Hematopoietic multipotent progenitor cell treated with erythropoietin and hydrocortisone succinate and interleukin-3 and kit ligand, for 8 days (in vitro differentiated cells): ENCODE data around the gene VSIG10.

Experiments used
- DNase-seq: peaks from one replicate; pipeline ENCODE4 v3.0.0-alpha.2; 2015

The VSIG10 gene

DNA sequence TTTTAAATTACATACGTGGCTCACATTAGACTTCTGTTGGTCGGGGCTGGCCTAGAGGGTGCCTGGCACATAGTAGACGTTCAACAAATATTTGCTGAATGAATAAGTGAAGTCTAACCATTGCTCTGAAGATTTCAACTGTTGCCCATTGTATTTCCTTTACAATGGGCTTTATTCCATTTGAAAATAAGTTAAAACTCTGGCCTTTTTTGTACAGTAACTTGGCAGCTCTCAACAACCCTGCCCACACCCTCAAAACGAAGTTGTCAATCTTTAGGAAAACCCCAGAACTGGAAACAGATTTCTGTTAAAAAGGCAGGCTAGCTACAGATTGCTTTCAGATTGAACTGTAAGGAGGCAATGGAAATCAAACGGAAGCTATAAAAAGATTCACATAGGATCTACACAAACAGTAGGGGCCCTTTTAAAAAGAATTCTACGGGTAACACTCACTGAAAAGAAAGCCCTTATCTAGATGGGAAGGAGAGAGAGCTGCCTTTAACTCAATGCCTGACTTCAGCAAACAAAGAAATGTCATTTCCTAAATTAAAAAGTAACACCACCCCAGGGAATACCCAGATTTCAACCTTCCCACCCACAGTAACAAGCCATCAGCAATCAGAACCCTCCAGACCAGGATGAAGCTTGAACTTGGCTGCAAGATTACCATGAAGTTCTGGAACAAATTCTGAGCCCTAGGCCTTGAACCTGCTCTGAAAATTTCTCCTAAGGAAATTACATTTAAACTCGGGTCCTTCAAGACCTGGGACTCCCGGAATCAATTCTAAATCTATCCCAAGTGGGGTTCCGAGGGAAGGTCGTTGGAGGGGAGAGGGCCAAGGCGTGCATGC lies 44.2 kb downstream of the VSIG10 start:
- no peak for DNase-seq

DNA sequence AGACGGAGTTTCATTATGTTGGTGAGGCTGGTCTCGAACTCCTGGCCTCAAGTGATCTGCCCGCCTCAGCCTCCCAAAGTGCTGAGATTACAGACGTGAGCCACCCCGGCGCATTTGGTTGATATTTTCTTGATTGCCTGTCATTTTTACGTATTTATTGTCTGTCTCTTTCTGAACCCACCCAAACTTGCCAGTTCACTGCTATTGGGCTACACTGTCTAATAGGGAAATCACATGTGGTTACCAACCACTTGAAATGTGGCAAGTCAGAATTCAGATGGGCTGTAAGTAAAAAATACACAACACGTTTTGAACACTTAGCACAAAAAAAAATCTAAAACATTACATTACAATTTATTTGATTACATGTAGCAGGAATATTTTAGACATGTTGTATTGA lies 44.9 kb downstream of the VSIG10 start:
- no peak for DNase-seq

DNA sequence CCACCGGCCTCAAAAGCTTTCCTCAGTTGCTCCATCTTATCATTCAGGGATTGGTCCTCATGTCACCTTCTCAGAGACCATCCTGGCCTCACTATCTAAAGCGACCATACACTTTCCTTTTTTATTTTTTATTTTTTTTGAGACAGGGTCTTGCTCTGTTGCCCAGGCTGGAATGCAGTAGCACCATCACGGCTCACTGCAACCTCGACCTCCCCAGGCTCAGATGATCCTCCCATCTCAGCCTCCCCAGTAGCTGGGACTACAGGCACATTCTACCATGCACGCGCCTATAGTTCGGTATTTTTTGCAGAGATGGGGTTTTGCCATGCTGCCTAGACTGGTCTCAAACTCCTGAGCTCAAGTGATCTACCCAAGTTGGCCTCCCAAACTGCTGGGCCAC lies 45.6 kb downstream of the VSIG10 start:
- no peak for DNase-seq

DNA sequence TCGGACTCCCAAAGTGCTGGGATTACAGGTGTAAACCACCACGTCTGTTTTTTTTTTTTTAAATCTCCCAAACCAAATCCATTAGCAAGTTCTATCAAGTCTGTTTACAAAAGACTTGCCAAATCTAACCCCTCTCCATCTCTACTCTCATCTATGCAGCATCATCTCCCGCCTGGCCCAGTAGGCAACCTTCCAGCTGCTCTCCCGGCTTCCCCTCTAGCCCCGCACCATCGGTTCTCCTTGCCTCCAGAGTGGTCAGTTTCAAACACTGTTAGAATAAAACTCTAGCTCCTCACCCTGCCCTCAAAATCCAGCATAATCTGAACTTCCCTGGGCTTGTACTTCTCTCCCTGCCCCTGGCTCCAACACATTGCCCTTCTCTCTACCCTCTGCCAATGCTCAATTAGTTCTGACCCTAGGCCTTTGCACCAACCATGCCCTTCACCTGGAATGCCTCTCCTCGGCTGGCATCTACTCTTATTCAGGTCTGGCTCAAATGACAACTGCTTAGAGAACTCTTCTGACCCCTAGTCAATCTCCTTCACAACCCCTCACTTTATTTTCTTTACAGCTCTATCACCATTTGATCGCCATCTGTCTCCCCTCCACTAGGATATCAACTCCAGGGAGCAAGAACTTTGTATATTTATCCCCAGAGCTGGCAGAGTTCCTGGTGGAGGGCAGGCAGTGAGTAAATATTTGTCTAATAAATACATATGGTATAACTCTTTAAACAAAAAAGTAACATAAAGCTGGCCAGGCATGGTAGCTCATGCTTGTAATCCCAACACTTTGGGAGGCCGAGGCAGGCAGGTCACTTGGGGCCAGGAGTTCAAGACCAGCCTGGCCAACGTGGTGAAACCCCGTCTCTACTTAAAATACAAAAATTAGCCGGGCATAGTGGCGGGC lies 47.7 kb downstream of the VSIG10 start:
- DNase-seq: no peak

DNA sequence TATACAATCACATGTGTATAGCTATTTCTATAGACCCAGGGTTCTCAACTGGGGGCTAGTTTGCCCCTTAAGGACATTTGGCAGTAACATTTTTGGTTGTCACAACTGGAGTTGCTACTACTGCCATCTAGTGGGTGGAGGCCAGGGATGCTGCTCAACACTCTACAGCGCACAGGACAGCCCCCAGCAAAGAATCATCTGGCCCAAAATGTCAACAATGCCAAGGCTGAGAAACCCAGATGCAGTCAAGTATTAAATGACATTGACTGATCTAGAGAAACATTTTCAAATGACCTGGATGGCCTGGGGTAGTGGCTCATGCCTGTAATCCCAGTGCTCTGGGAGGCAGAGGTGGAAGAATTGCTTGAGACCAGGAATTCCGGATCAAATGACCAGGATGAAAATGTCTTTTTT lies 48.7 kb downstream of the VSIG10 start:
- peak; percentile 85 for DNase-seq

DNA sequence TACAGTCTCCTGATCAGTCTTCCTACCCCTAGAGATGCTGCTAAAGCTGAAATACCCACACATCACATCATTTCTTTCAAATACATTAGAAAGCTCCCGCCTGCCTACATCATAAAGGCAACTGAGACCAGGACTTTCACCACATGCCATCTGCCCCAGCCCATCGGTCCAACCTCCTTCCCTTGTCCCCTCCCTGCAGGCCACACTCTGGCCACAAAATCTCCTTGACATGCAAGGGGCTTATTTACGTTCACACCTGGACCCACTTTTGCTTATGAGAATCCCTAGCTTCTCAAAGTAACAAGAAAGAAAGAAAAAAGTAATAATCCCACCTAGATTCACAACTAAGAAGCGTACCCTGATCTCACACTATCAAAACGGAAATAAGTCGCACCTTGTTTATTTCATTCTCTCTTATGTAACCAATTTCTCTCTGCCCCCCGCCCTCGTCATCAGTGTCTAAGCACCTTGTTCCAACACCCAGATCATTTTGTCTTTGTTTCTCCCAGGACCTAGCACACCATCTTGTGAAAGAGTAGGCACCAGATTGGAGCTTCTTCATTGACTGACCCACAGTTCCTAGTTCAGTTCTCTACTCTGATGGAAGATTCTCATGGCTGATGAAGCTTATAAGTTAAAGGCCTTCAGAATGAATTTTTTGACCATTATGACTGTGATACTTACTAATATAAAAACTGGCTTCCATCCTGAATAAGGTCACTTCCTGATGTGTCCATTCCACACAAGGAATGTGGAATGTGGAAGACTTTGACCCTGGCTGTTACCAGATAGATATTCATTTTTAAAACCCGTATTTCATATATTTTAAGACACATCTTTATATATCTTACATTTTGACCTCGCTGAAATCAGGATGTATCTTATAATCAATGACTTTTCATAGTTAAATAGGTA lies 50.5 kb downstream of the VSIG10 start:
- no peak for DNase-seq

DNA sequence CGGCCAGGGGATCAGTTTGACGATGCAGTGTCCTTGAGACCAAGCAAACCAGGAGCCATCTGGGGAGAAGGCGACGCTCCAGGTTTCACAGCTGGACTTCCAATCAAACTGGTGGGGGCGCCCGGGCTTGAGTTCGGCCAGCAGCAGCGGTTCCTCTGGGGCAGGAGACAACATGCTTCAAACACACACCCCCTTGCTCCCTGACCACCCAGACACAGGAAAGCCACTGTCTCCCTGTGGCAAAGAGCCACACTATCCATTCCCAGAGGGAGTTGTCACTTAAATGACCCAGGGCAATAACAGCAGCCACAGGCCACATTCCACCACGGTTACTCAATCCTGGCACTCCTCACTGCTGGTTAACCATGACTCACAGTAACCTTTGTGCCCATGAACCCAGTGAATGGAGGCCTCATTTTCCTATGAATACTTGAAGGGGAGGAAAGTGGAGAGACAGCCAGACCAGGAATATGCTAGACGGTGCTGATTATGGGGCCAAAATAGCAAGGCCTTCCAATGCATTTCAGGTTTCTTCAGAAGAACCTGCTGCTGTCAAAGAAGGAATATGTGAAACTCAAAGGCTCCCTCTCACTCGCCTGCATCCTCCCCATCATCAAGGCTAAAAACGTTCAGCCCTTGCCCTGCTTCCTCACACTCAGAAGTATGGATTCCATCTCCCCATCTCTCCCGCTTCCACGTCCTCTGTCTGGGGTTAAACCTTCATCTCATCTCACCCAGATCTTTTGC lies 51.3 kb downstream of the VSIG10 start:
- no peak for DNase-seq

DNA sequence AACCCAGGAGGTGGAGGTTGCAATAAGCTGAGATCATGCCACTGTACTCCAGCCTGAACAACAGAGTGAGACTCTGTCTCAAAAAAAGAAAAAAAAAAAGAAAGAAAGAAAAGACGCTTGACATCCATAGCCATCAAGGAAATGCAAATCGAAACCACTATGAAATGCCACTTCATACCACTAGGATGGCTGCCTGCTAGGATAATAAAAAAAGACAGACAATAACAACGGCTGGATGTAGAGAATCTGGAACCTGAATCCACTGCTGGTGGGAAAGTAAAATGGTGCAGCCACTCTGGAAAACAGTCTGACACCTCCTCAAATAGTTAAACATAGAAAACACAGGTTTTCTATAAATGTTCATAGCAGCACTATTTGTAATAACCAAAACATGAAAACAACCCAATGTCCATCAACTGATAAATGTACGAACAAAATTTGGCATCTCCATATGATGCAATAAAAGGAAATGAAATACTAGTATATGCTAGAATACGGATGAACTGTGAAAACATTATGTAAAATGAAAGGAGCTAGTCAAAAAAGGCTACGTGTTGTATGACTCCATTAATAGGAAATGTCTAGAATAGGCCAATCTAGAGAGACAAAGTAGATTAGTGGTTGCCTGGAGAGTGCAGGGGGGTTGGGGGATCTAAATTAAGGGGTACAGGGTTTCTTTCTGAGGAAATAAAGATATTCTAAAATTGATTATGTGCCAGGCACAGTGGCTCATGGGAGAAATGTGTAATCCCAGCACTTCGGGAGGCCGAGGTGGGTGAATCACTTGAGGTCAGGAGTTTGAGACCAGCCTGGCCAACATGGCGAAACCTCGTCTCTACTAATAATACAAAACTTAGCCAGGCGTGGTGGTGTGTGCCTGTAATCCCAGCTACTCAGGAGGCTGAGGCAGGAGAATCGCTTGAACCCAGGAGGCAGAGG lies 52.6 kb downstream of the VSIG10 start:
- DNase-seq: no peak

DNA sequence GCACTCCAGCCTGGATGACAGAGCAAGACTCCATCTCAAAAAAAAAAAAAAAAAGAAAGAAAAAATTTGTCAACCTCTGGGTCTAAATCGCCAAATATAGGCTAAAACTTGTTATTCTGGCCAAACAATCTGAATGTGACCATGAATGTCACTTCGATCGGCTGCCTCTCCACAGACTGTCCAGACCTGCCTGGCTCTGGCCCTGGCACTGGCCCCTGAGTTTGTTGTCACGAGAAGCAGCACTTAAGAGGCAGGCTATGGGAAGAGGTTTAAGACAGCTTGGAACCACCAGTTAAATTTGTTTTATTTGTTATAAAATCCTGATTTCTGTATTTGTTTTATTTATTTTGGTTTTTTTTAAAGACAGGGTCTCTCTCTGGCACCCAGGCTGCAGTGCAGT lies 57.4 kb downstream of the VSIG10 start:
- no peak for DNase-seq

DNA sequence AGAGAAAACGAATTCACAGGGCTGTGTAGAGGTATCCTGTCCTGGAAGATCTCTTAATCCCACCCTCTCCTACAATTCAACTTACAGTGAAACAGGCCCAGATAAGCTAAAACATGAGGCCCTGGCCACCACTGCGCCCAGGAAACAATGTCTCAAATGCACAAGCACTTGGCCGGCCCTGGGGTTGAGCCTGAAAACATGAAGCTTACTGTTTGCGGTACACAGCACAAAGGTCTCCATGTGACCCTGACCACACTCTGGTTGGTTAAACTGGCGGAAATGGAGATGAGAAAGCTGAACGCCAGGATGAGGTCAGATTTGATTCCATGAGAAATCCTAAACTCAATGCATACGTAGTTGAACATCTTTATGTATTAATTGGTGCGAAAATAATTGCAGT lies 59.2 kb downstream of the VSIG10 start:
- DNase-seq: no peak

DNA sequence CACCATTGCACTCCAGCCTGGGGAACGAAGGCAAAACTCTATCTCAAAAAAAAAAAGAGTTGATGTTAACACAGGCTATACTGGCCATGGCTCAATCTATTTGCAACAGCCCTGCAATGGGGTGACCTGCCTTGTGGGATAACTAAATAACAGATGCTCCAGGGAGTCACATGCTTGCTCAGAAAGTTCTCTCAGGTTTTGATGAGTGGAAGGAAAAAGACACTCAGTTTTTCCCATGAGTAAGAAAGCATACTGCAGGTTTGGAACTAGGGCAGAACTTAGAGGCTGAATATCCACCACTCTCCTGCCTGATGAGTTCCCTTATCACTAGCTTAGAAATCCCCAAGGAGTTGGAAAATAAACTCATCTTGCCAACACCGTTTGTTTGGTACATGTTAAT lies 59.7 kb downstream of the VSIG10 start:
- DNase-seq: no peak

DNA sequence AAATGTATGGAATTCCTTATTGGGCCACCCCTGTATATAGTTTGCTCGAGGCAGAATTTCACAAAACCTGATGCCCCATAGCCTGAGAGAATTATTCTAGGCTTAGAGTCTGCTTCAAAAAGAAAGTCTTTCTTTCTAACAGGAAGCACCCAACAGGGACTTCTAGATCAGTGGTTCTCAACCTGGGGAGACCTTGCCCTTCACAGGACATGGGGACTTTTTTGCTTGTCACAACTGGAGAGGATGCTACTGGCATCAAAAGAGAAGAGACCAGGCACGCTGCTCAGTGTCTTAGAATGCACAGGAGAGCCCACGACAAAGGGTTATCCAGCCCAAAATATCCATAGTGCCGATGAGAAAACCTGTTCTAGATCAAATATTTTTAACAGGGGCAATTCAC lies 61.7 kb downstream of the VSIG10 start:
- DNase-seq: no peak

DNA sequence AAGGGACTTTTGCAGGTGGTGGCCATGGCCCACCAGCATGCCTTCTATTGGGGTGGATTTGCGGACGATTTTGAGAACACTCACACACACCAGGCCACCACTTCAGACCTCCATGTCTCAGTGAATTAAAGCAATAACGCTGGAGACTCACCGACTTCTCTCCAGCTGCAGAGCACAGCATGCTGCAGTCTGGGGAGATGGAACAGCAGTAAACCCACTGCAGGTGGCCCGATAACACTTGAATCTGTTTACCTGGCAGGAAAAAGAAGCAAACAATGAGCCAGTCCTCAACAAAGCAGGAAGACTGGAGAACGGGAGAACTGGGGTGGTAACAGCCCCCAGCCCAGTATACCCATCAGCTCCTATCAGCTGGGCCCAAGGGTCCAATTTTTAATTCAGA lies 65.7 kb downstream of the VSIG10 start:
- DNase-seq: no peak

DNA sequence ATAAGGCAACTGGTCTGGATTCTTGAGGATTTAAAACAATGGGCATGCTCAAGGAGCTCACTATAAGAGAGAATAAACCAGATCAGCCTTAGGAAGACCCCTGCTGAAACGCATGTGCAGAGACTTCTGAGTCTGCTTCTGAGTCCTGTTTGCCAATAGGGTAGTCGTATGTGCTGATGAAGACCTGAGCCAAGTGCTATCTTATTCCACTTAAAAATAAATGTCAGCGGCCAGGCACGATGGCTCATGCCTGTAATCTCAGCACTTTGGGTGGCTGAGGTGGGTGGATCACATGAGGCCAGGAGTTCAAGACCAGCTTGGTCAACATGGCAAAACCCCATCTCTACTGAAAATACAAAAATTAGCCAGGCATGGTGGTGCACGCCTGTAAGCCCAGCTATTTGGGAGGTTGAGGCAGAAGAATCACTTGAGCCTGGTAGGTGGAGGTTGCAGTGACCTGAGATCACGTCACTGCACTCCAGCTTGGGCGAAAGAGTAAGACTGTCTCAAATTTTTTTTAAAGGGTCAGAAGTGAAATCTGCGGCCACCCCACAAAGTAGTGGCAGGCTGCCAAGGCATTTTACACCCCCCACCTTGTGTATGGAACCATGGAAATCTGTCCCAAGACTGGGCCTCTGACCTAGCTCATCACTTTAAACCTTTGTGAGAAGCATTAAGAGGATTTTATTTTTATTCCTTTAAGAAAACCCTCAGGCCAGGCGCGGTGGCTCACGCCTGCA lies 67.0 kb downstream of the VSIG10 start:
- no peak for DNase-seq

DNA sequence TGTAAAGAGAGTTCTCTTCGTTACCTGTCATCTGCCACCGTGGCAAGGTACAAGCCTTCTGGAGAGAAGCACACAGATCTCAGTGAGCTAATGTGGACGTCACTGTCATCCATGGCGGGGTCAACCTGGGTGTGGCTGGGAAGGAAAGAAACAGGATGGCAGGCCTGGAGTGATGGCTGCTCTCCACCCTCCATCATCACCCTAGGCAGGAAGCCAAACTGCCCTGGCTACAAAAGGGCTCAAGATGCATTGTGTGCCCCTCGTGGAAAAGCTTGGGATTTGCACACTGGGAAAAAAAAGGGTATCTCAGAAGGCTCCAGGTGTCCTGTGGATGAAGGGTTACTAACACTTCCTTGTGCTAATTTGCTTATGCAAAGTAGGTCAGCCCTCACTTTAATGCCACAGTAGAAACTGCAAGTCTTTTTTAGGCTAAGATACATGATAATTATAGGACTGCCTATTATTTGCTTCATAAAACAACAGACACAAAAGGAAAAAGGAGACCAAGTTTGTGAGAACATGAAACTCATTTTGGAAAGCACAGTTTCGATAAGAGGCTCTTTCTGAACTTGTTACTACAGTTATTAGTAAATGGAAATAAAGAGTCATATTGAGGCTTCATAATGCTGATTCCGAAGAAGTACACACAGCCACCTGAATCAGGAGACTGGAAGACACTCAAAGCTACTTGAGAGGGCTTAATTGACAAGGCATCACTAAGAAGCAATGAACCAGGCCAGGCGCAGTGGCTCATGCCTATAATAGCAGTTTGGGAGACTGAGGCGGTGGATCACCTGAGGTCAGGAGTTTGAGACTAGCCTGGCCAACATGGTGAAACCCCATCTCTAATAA lies 68.4 kb downstream of the VSIG10 start:
- DNase-seq: no peak

DNA sequence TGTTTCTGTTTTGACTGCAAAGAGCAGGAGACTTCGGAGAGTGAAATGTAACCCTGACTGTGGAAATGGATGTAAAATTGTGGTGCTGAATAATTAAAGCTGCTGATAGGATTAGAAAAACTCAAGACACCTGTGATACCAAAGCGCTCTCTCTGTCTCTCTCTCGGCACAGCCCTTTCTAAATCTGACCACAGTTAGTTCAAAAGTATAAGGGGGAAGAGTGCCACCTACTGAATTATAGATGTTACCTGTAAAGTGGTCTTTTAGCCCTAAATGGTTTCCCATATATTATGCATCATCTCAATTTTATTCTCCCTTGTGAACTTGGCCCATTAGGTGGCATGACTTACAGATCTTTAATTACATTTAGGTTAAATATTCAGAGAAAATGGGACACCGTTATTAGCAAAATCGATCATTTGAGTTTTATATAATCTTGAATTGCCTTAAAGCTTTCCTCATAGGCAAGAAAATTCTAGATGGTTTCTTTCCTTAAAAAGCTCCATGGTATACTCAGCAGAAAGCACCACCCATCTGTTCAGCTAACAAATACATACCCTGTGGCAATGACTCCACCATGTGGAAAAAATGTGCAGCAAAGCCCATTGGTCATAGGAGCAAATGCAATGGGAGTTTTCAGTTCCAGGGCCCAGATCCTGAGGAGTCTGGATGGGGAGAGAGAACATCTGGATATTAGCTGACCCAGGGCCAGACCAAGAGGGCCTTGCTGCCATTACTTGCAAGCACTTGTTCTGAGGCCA lies 69.2 kb downstream of the VSIG10 start:
- no peak for DNase-seq

DNA sequence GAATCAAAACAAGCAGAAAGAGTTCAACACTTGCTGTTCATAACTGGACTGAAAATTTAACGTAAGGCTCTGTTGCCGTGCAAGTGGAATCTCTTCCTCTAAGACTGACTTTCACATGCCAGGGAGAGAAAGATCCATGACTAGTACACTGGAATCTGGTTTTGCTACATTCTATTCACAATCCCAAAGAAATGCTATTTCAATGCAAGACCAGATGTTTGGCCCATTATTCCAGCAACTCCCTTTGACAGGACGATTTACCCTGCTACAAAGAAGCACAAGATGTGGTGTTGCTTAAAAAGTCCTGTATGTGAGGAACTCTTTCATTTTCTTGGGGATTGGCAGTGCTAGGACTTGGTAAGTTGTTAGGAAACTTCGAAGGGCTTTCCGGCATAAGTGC lies 69.9 kb downstream of the VSIG10 start:
- DNase-seq: no peak

DNA sequence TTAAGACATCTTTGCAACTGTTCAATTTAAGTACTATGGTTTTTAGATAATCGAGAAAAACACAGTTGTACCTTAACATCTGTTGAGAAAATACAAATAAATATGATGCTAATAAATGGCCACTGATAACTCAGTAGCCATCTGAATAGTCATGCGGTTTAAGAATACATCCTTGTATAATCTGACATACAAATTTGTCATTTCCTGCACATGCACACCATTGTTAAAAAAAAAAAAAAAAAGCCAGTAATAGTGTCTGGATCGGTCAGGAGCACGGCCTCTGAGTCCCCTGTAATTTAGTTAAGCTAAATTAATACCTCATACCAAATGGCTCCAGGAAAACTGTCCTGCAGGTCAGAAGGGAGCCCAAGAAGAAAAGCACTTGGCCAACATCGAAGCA lies 70.5 kb downstream of the VSIG10 start:
- no peak for DNase-seq

DNA sequence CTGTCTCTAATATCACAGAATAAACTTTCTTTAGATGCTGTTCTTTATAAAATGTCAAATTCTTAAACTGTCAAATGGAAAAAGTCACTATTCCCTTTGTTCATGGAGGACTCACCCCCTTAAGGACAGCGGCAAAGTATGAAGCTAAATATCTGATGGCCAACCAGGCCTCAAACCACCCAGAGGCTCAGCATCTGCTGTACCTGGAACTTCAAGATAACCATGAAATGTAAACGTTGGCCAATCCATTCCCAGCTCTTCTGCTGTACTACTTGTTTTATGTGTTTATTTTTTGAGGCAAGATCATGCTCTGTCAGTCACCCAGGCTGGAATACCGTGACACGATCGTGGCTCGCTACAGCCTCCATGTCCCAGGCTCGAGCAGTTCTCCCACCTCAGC lies 71.6 kb downstream of the VSIG10 start:
- DNase-seq: no peak
